Stimulated activated CD4-positive, alpha-beta T cell treated with anti-CD3 and anti-CD28 coated beads, Interleukin-15, amount 100 ng/mL, for 48 hours (primary cell): ENCODE data around the gene CX3CR1.
"Not testable (repeated sequence)": the region's sequence is repeated elsewhere in the genome, so short reads cannot be mapped to it uniquely, and the experiment has no call there.

ENCODE experiments used
- DNase-seq, 2 donors: peaks; one replicate each; pipeline ENCODE4 v3.0.0-alpha.2; 2020; ENCODE audit warnings: low read depth in 2 of 2

Gene CX3CR1

GRCh38 chr3:39279745-39280517 is at the start of gene CX3CR1:
Gene CX3CR1, minus strand, starts transcription at chr3:39280036. Its CDS starts 13,527 bp downstream, at chr3:39266509.
- DNase-seq = no peak

- no peak for DNase-seq
Measured at GRCh38 chr3:39329493-39329892, 49.7 kb upstream of the CX3CR1 start, which contains the start of gene CCR8. Gene CCR8, plus strand, starts transcription at chr3:39329709. Its CDS starts 2,623 bp downstream, at chr3:39332332.

- DNase-seq = no peak
Measured at GRCh38 chr3:39327746-39328349, 48.0 kb upstream of the CX3CR1 start.

- no peak for DNase-seq
Measured at GRCh38 chr3:39327053-39327745, 47.4 kb upstream of the CX3CR1 start.

- no peak for DNase-seq
Measured at GRCh38 chr3:39325236-39325635, 45.4 kb upstream of the CX3CR1 start.

GRCh38 chr3:39323494-39323893 is 43.7 kb upstream of the CX3CR1 start:
- DNase-seq = no peak

GRCh38 chr3:39322936-39323335 is 43.1 kb upstream of the CX3CR1 start:
- no peak for DNase-seq

GRCh38 chr3:39322209-39322715 is 42.4 kb upstream of the CX3CR1 start:
- DNase-seq = not testable (repeated sequence)

- DNase-seq = not testable (repeated sequence)
Measured at GRCh38 chr3:39321574-39321983, 41.7 kb upstream of the CX3CR1 start.

GRCh38 chr3:39319249-39319648 is 39.4 kb upstream of the CX3CR1 start:
- DNase-seq = no peak

GRCh38 chr3:39318301-39318700 is 38.5 kb upstream of the CX3CR1 start:
- DNase-seq = no peak

- no peak for DNase-seq
Measured at GRCh38 chr3:39317571-39318169, 37.8 kb upstream of the CX3CR1 start.

- no peak for DNase-seq
Measured at GRCh38 chr3:39315420-39315819, 35.6 kb upstream of the CX3CR1 start.

GRCh38 chr3:39313289-39313688 is 33.5 kb upstream of the CX3CR1 start:
- no peak for DNase-seq

- DNase-seq = no peak
Measured at GRCh38 chr3:39302178-39302577, 22.3 kb upstream of the CX3CR1 start.

GRCh38 chr3:39299279-39299678 is 19.4 kb upstream of the CX3CR1 start:
- no peak for DNase-seq

GRCh38 chr3:39296197-39297077 is 16.6 kb upstream of the CX3CR1 start:
- DNase-seq = no peak

GRCh38 chr3:39295184-39295775 is 15.4 kb upstream of the CX3CR1 start:
- no peak for DNase-seq

GRCh38 chr3:39294446-39295183 is 14.8 kb upstream of the CX3CR1 start:
- no peak for DNase-seq

GRCh38 chr3:39292961-39293360 is 13.1 kb upstream of the CX3CR1 start:
- no peak for DNase-seq
